Measurements from ENCODE around the gene ARMC5.
"Not testable (repeated sequence)": the region's sequence is repeated elsewhere in the genome, so short reads cannot be mapped to it uniquely, and the experiment has no call there.

DNA sequence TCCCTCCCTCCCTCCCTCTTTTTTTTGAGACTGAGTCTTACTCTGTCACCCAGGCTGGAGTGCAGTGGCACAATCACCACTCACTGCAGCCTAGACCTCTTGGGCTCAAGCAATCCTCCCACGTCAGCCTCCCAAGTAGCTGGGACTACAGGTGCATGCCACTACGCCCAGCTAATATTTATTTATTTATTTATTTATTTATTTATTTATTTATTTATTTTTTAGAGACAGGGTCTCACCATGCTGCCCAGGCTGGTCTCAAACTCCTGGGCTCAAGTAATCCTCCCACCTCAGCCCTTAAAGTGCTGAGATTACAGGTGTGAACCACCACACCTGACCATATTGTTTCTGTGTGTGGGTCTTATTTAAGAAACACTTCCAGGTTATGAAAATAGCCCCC, 42.3 kb upstream of the ARMC5 start:
- TF ChIP-seq, protein P1, sequence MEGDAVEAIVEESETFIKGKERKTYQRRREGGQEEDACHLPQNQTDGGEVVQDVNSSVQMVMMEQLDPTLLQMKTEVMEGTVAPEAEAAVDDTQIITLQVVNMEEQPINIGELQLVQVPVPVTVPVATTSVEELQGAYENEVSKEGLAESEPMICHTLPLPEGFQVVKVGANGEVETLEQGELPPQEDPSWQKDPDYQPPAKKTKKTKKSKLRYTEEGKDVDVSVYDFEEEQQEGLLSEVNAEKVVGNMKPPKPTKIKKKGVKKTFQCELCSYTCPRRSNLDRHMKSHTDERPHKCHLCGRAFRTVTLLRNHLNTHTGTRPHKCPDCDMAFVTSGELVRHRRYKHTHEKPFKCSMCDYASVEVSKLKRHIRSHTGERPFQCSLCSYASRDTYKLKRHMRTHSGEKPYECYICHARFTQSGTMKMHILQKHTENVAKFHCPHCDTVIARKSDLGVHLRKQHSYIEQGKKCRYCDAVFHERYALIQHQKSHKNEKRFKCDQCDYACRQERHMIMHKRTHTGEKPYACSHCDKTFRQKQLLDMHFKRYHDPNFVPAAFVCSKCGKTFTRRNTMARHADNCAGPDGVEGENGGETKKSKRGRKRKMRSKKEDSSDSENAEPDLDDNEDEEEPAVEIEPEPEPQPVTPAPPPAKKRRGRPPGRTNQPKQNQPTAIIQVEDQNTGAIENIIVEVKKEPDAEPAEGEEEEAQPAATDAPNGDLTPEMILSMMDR (IDR thresholded peaks at IDR 0.05) = not testable (repeated sequence)
- TF ChIP-seq POLR2A, POLR2AphosphoS5, EP300 (IDR thresholded peaks at IDR 0.05): not testable (repeated sequence)
